ENCODE measurements around the gene TMEM209.

TMEM209 gene

GRCh38 chr7:130207642-130208041, 2.4 kb upstream of the TMEM209 start, which contains the start of gene SSMEM1:
TSS of gene SSMEM1 (plus strand) at chr7:130207860. CDS start at chr7:130207911, 51 bp downstream.
- ChIA-PET CTCF (interaction anchor here (0.6 to 1.2 kb wide), 2 partner anchors 9 to 136 kb away, joined by 3 read pairs; no protein-coding TSS in a partner anchor), POLR2A (no interaction called here)
- Histone ChIP-seq H3K9me3 (ENCODE audit: control insufficient read depth, insufficient read depth, low read depth, low read length) (no peaks in the 10 kb centered on the region), H3K27ac (ENCODE audit: extremely low read depth, low read depth, low read length) (no peak within 1 kb of the TSS), H3K36me3 (ENCODE audit: control insufficient read depth in 2 of 2, insufficient read depth in 1 of 2, low read length in 2 of 2) (peaks cover 3 to 11% of the 10 kb centered on the region in 2 experiments; a peak in 2 of 3 replicates), H3K4me3 (ENCODE audit: low read depth, low read length) (no peak within 1 kb of the TSS), H3K4me1 (ENCODE audit: control insufficient read depth, insufficient read depth, low read length) (no peaks in the 10 kb centered on the region)
- TF ChIP-seq EGR2 (tag by site-specific recombination; IDR thresholded peaks at IDR 0.05; ENCODE audit: low read depth) (no peak), ZNF248 (tag by site-specific recombination; IDR thresholded peaks at IDR 0.05) (no peak), ZNF629 (tag by site-specific recombination; IDR thresholded peaks at IDR 0.05) (no peak), ZNF391 (tag by site-specific recombination; IDR thresholded peaks at IDR 0.05; ENCODE audit: borderline replicate concordance, low read depth) (no peak), HOXD13 (CRISPR knock-in tag; IDR thresholded peaks at IDR 0.05; ENCODE audit: borderline replicate concordance) (no peak), ZNF223 (tag by site-specific recombination; IDR thresholded peaks at IDR 0.05) (no peak), PRDM10 (tag by site-specific recombination; IDR thresholded peaks at IDR 0.05) (peak; percentile 63), ZNF2 (tag by site-specific recombination; IDR thresholded peaks at IDR 0.05) (no peak)

GRCh38 chr7:130207033-130207432, 1.8 kb upstream of the TMEM209 start:
- no peak for TF ChIP-seq ZBTB10 (tag by site-specific recombination; IDR thresholded peaks at IDR 0.05)
- no peak for TF ChIP-seq ZNF175 (tag by site-specific recombination; IDR thresholded peaks at IDR 0.05)
- TF ChIP-seq ZNF521 (tag by site-specific recombination; IDR thresholded peaks at IDR 0.05): no peak
- Histone ChIP-seq H3K27ac (ENCODE audit: extremely low read depth, low read depth, low read length) (no peak overlapping the region), H3K36me3 (ENCODE audit: control insufficient read depth in 2 of 2, insufficient read depth in 1 of 2, low read length in 2 of 2) (peaks cover 4 to 17% of the 10 kb centered on the region in 2 experiments; a peak in 2 of 3 replicates), H3K4me1 (ENCODE audit: control insufficient read depth, insufficient read depth, low read length) (no peaks in the 10 kb centered on the region), H3K9me3 (ENCODE audit: control insufficient read depth, insufficient read depth, low read depth, low read length) (no peaks in the 10 kb centered on the region), H3K4me3 (ENCODE audit: low read depth, low read length) (no peak overlapping the region)
- POLR2A ChIA-PET: no interaction called here
- CTCF ChIA-PET: no interaction called here

- Histone ChIP-seq H3K4me1 (ENCODE audit: control insufficient read depth, insufficient read depth, low read length) (no peaks in the 10 kb centered on the region), H3K36me3 (ENCODE audit: control insufficient read depth in 2 of 2, insufficient read depth in 1 of 2, low read length in 2 of 2) (peaks cover 41 to 45% of the 10 kb centered on the region in 2 experiments), H3K9me3 (ENCODE audit: control insufficient read depth, insufficient read depth, low read depth, low read length) (no peaks in the 10 kb centered on the region), H3K27ac (ENCODE audit: extremely low read depth, low read depth, low read length) (no peak overlapping the region), H3K4me3 (ENCODE audit: low read depth, low read length) (no peak overlapping the region)
- POLR2A ChIA-PET: no interaction called here
- CTCF ChIA-PET: no interaction called here
- TF ChIP-seq RBAK (tag by site-specific recombination; IDR thresholded peaks at IDR 0.05) (no peak), ZNF580 (tag by site-specific recombination; IDR thresholded peaks at IDR 0.05) (no peak), PATZ1 (tag by site-specific recombination; IDR thresholded peaks at IDR 0.05) (no peak), KLF8 (tag by site-specific recombination; IDR thresholded peaks at IDR 0.05) (no peak), ZNF639 (tag by site-specific recombination; IDR thresholded peaks at IDR 0.05) (no peak), GLIS2 (tag by site-specific recombination; IDR thresholded peaks at IDR 0.05) (no peak), ZNF146 (tag by site-specific recombination; IDR thresholded peaks at IDR 0.05) (no peak), OVOL3 (tag by site-specific recombination; IDR thresholded peaks at IDR 0.05) (no peak), YY2 (tag by site-specific recombination; IDR thresholded peaks at IDR 0.05) (no peak)
Observed at GRCh38 chr7:130201796-130202195, 3.4 kb downstream of the TMEM209 start.
